PFSK-1 (cell line): Measurements from ENCODE around the gene HHLA2.

ENCODE experiments used
- POLR2AphosphoS5 ChIP-seq: IDR thresholded peaks from 2 replicates; pipeline ENCODE4 v1.6.1; 2012; ENCODE audit warnings: low read depth, mild to moderate bottlenecking, control low read depth, low read length, moderate library complexity
- TAF1 ChIP-seq: IDR thresholded peaks from 2 replicates; pipeline ENCODE4 v1.6.1; 2012; ENCODE audit warnings: low read length, control low read depth, borderline replicate concordance; ENCODE audit not compliant: insufficient read depth
- TF ChIP-seq, protein P1 (sequence below), 2 experiments: IDR thresholded peaks; 2 replicates each; pipeline versions ENCODE4 v1.6.1 to v1.8.0; 2011 to 2012; ENCODE audit warnings: low read depth in 2 of 2, low read length in 2 of 2, control low read depth in 1 of 2, inconsistent platforms in 1 of 2, mild to moderate bottlenecking in 1 of 2, moderate library complexity in 1 of 2; ENCODE audit not compliant: insufficient read depth in 1 of 2

DNA sequence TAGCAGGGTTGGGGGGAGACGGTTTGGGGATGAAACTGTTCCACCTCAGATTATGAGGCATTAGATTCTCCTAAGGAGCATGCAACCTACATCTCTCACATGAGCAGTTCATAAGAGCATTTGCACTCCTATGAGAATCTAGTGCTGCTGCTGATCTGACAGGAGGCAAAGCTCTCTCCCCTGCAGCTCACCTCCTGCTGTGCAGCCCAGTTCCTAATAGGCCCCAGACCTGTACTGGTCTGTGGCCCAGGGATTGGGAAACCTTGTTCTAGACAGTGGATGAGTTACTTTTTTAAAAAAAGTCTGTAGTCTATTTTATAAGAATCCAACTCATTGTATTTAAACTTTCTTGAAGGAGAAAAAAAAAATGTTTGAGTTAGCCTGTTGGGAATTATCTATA, 100.0 kb downstream of the HHLA2 start:
- TF ChIP-seq POLR2AphosphoS5 (no peak), TAF1 (no peak)
- TF ChIP-seq, protein P1, sequence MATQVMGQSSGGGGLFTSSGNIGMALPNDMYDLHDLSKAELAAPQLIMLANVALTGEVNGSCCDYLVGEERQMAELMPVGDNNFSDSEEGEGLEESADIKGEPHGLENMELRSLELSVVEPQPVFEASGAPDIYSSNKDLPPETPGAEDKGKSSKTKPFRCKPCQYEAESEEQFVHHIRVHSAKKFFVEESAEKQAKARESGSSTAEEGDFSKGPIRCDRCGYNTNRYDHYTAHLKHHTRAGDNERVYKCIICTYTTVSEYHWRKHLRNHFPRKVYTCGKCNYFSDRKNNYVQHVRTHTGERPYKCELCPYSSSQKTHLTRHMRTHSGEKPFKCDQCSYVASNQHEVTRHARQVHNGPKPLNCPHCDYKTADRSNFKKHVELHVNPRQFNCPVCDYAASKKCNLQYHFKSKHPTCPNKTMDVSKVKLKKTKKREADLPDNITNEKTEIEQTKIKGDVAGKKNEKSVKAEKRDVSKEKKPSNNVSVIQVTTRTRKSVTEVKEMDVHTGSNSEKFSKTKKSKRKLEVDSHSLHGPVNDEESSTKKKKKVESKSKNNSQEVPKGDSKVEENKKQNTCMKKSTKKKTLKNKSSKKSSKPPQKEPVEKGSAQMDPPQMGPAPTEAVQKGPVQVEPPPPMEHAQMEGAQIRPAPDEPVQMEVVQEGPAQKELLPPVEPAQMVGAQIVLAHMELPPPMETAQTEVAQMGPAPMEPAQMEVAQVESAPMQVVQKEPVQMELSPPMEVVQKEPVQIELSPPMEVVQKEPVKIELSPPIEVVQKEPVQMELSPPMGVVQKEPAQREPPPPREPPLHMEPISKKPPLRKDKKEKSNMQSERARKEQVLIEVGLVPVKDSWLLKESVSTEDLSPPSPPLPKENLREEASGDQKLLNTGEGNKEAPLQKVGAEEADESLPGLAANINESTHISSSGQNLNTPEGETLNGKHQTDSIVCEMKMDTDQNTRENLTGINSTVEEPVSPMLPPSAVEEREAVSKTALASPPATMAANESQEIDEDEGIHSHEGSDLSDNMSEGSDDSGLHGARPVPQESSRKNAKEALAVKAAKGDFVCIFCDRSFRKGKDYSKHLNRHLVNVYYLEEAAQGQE (IDR thresholded peaks at IDR 0.05; ENCODE audit: insufficient read depth in 1 of 2, low read depth in 2 of 2, low read length in 2 of 2) = no peak
